GM21528 (cell line): ENCODE results near the gene USP49.
"Not testable (repeated sequence)": the region's sequence is repeated elsewhere in the genome, so short reads cannot be mapped to it uniquely, and the experiment has no call there.

ENCODE experiments used
- ATAC-seq: cut with Tn5 transposase; IDR thresholded peaks from one replicate; pipeline ENCODE4 v1.9.1; 2021; ENCODE audit warnings: mild to moderate bottlenecking, moderate library complexity; ENCODE audit not compliant: unreplicated experiment, low FRiP score

The USP49 gene

GRCh38 chr6:41784581-41785171 lies 110.5 kb downstream of the USP49 start:
- ATAC-seq = no peak

- no peak for ATAC-seq
Measured at GRCh38 chr6:41783106-41783780, 111.9 kb downstream of the USP49 start.

- ATAC-seq = no peak
Measured at GRCh38 chr6:41781366-41781730, 113.8 kb downstream of the USP49 start.

GRCh38 chr6:41780551-41781365 lies 114.4 kb downstream of the USP49 start, which contains the start of gene PRICKLE4:
Gene PRICKLE4, plus strand, starts transcription at chr6:41780782. Its CDS starts 2,692 bp downstream, at chr6:41783474.
- ATAC-seq = no peak

- ATAC-seq = peak; percentile 94
Measured at GRCh38 chr6:41779788-41780550, 115.2 kb downstream of the USP49 start, which contains the start of gene FRS3. Gene FRS3, minus strand, starts transcription at chr6:41779900. Its CDS starts 2,913 bp downstream, at chr6:41776987.

- peak; percentile 21 for ATAC-seq
Measured at GRCh38 chr6:41779336-41779735, 115.8 kb downstream of the USP49 start.

- no peak for ATAC-seq
Measured at GRCh38 chr6:41778895-41779294, 116.3 kb downstream of the USP49 start.

GRCh38 chr6:41777551-41778285 lies 117.5 kb downstream of the USP49 start:
- ATAC-seq = no peak

GRCh38 chr6:41775293-41775882 lies 119.8 kb downstream of the USP49 start:
- no peak for ATAC-seq

GRCh38 chr6:41774841-41775240 lies 120.3 kb downstream of the USP49 start:
- ATAC-seq = no peak

- ATAC-seq = no peak
Measured at GRCh38 chr6:41771058-41771983, 123.9 kb downstream of the USP49 start.

GRCh38 chr6:41770381-41771057 lies 124.7 kb downstream of the USP49 start:
- no peak for ATAC-seq

- no peak for ATAC-seq
Measured at GRCh38 chr6:41769376-41769775, 125.8 kb downstream of the USP49 start.

GRCh38 chr6:41768545-41769308 lies 126.4 kb downstream of the USP49 start:
- ATAC-seq = no peak

- no peak for ATAC-seq
Measured at GRCh38 chr6:41767112-41767833, 127.9 kb downstream of the USP49 start.

GRCh38 chr6:41766043-41766664 lies 129.0 kb downstream of the USP49 start:
- ATAC-seq = not testable (repeated sequence)
